ENCODE measurements around the gene S100Z. TPM values are rescaled to one million over a fixed set of nuclear protein-coding genes. Genes with fewer than 3 reads are reported as not detected.

S100Z gene
- total and polyA plus RNA-seq, 4 donors, result 0.77 to 1.9 (median 1.5) TPM

- 45 to 54% methylated on average over 5 of the region's 5 CpGs for WGBS, 2 donors
- Histone ChIP-seq H3K27me3 (ENCODE audit: control insufficient read depth in 3 of 3, insufficient read depth in 3 of 3, low read length in 2 of 3) (peaks cover 0 to 19% (median 16%) of the 10 kb centered on the region in 3 donors), H3K4me1 (ENCODE audit: control insufficient read depth in 5 of 5, insufficient read depth in 5 of 5, low read length in 5 of 5) (peaks cover 0 to 4% (median 0%) of the 10 kb centered on the region in 5 donors), H3K36me3 (ENCODE audit: control insufficient read depth in 4 of 4, insufficient read depth in 4 of 4, low read length in 4 of 4) (no peaks in the 10 kb centered on the region), H3K9ac (ENCODE audit: insufficient read depth in 1 of 2, low read length in 2 of 2) (no peak overlapping the region), H3K27ac (ENCODE audit: low read depth in 1 of 2, low read length in 1 of 2) (no peak overlapping the region), H3K9me3 (ENCODE audit: control insufficient read depth in 4 of 4, insufficient read depth in 3 of 4, low read length in 3 of 4) (no peaks in the 10 kb centered on the region), H3K4me3 (no peak overlapping the region)
- ATAC-seq (ENCODE audit: insufficient read depth, low FRiP score) (peak; percentile 32), DNase-seq (peak in 2 of 3 donors; percentile 52 to 73)
- no peak for TF ChIP-seq CTCF (IDR thresholded peaks at IDR 0.05; ENCODE audit: control extremely low read depth, extremely low read depth)
These were observed 109.4 kb downstream of the S100Z start for GRCh38 chr5:76958991-76959767.

- H3K36me3 ChIP-seq (ENCODE audit: control insufficient read depth in 4 of 4, insufficient read depth in 4 of 4, low read length in 4 of 4), result no peaks in the 10 kb centered on the region
- no peak for TF ChIP-seq CTCF (IDR thresholded peaks at IDR 0.05; ENCODE audit: control extremely low read depth, extremely low read depth)
- no peak overlapping the region for H3K9ac ChIP-seq (ENCODE audit: insufficient read depth in 1 of 2, low read length in 2 of 2)
- no peak for ATAC-seq (ENCODE audit: insufficient read depth, low FRiP score)
- H3K27me3 ChIP-seq (ENCODE audit: control insufficient read depth in 3 of 3, insufficient read depth in 3 of 3, low read length in 2 of 3), result peaks cover 0 to 10% (median 9%) of the 10 kb centered on the region in 3 donors
- WGBS, 2 donors, result 71 to 75% methylated on average over 3 of the region's 3 CpGs
- H3K4me1 ChIP-seq (ENCODE audit: control insufficient read depth in 5 of 5, insufficient read depth in 5 of 5, low read length in 5 of 5), result no peaks in the 10 kb centered on the region
- no peak for DNase-seq
- no peaks in the 10 kb centered on the region for H3K9me3 ChIP-seq (ENCODE audit: control insufficient read depth in 4 of 4, insufficient read depth in 3 of 4, low read length in 3 of 4)
- H3K4me3 ChIP-seq, result no peak overlapping the region
- H3K27ac ChIP-seq (ENCODE audit: low read depth in 1 of 2, low read length in 1 of 2), result no peak overlapping the region
These were observed 110.3 kb downstream of the S100Z start for GRCh38 chr5:76960004-76960625.

GRCh38 chr5:76964060-76964459 lies 114.2 kb downstream of the S100Z start:
- TF ChIP-seq CTCF (IDR thresholded peaks at IDR 0.05; ENCODE audit: control extremely low read depth, extremely low read depth), result no peak
- Histone ChIP-seq H3K9ac (ENCODE audit: insufficient read depth in 1 of 2, low read length in 2 of 2) (no peak overlapping the region), H3K36me3 (ENCODE audit: control insufficient read depth in 4 of 4, insufficient read depth in 4 of 4, low read length in 4 of 4) (no peaks in the 10 kb centered on the region), H3K9me3 (ENCODE audit: control insufficient read depth in 4 of 4, insufficient read depth in 3 of 4, low read length in 3 of 4) (no peaks in the 10 kb centered on the region), H3K27ac (ENCODE audit: low read depth in 1 of 2, low read length in 1 of 2) (no peak overlapping the region), H3K27me3 (ENCODE audit: control insufficient read depth in 3 of 3, insufficient read depth in 3 of 3, low read length in 2 of 3) (peaks cover 0 to 7% (median 0%) of the 10 kb centered on the region in 3 donors), H3K4me1 (ENCODE audit: control insufficient read depth in 5 of 5, insufficient read depth in 5 of 5, low read length in 5 of 5) (no peaks in the 10 kb centered on the region), H3K4me3 (no peak overlapping the region)
- DNase-seq, result no peak
- WGBS, 2 donors, result 72 to 73% methylated on average over 2 of the region's 2 CpGs
- no peak for ATAC-seq (ENCODE audit: insufficient read depth, low FRiP score)

Small RNA genes within 50 kb of the gene (small RNA-seq; reads per million reads assigned to genes)
- gene RN7SL208P (ENCODE audit: low replicate concordance) (not detected), gene RNU6ATAC36P (ENCODE audit: low replicate concordance) (not detected)

Other genes starting within 250 kb of the S100Z start
- gene F2RL2, start 226.6 kb upstream of the S100Z start, total RNA-seq, result under 1 TPM; 0.49 to 0.80 TPM
- gene F2RL2, start 226.6 kb upstream of the S100Z start, polyA plus RNA-seq, result under 1 TPM; 0.07 to 0.18 TPM
- 10 to 100 TPM; 13.9 to 31.8 TPM for gene F2R, start 133.9 kb upstream of the S100Z start, total RNA-seq
- 10 to 100 TPM in 1 of 2 donors, 1 to 10 TPM in 1; 4.2 to 13.5 TPM for gene F2R, start 133.9 kb upstream of the S100Z start, polyA plus RNA-seq
- gene F2RL1, start 31.0 kb upstream of the S100Z start, total RNA-seq, result 10 to 100 TPM in 1 of 2 donors, 1 to 10 TPM in 1; 5.5 to 19.2 TPM
- 1 to 10 TPM; 3.8 to 5.3 TPM for gene F2RL1, start 31.0 kb upstream of the S100Z start, polyA plus RNA-seq
- under 1 TPM; 0.37 to 0.58 TPM for gene CRHBP, start 103.0 kb downstream of the S100Z start, total RNA-seq
- under 1 TPM; 0.21 to 0.30 TPM for gene CRHBP, start 103.0 kb downstream of the S100Z start, polyA plus RNA-seq
- 10 to 100 TPM; 21.0 to 29.9 TPM for gene AGGF1, start 180.4 kb downstream of the S100Z start, total RNA-seq
- 10 to 100 TPM in 1 of 2 donors, 1 to 10 TPM in 1; 7.7 to 12.0 TPM for gene AGGF1, start 180.4 kb downstream of the S100Z start, polyA plus RNA-seq
- 10 to 100 TPM in 1 of 2 donors, 1 to 10 TPM in 1; 5.9 to 17.1 TPM for gene ZBED3, start 237.3 kb downstream of the S100Z start, total RNA-seq
- gene ZBED3, start 237.3 kb downstream of the S100Z start, polyA plus RNA-seq, result 1 to 10 TPM; 1.8 to 4.7 TPM